Immature natural killer cell (primary cell): Measurements from ENCODE around the gene ITIH4. TPM values are rescaled to one million over a fixed set of nuclear protein-coding genes. Genes with fewer than 3 reads are reported as not detected.

Experiments used
- DNase-seq, 3 donors: peaks; one replicate each; pipeline ENCODE4 v3.0.0; 2022; ENCODE audit warnings: mixed read lengths in 1 of 3
- H3K27ac Mint-ChIP-seq, 6 donors: one replicate each; pipeline ENCODE4 v1.8.0; 2020; ENCODE audit warnings: mixed read lengths in 6 of 6, mild to moderate bottlenecking in 5 of 6, inconsistent platforms in 4 of 6, moderate library complexity in 3 of 6
- H3K27me3 Mint-ChIP-seq, 3 donors: one replicate each; pipeline ENCODE4 v1.8.0; 2020 to 2021; ENCODE audit warnings: low read depth in 3 of 3, mild to moderate bottlenecking in 3 of 3, mixed read lengths in 3 of 3, moderate library complexity in 3 of 3, inconsistent platforms in 1 of 3
- H3K36me3 Mint-ChIP-seq, 3 donors: one replicate each; pipeline ENCODE4 v1.8.0; 2020; ENCODE audit warnings: mixed read lengths in 3 of 3, inconsistent platforms in 2 of 3, mild to moderate bottlenecking in 2 of 3
- H3K4me1 Mint-ChIP-seq, 2 donors: one replicate each; pipeline ENCODE4 v1.8.0; 2020; ENCODE audit warnings: inconsistent platforms in 2 of 2, mild to moderate bottlenecking in 2 of 2, mixed read lengths in 2 of 2, moderate library complexity in 1 of 2
- H3K4me3 Mint-ChIP-seq, 5 donors: one replicate each; pipeline ENCODE4 v1.8.0; 2020; ENCODE audit warnings: mild to moderate bottlenecking in 5 of 5, mixed read lengths in 5 of 5, inconsistent platforms in 3 of 5, moderate library complexity in 3 of 5
- H3K9me3 Mint-ChIP-seq, 6 donors: one replicate each; pipeline ENCODE4 v1.8.0; 2020; ENCODE audit warnings: mild to moderate bottlenecking in 6 of 6, mixed read lengths in 6 of 6, inconsistent platforms in 4 of 6, moderate library complexity in 3 of 6
- polyA plus RNA-seq, 3 donors: library from polyadenylated mRNA; unstranded; fragments of 300-500 nt; fragmentation: Illumina TruSeq; gene quantifications; one replicate each; pipeline ENCODE4 v1.2.3, GENCODE V29; 2021

ITIH4 gene
- polyA plus RNA-seq, 3 donors from 2014 or later, result 0.71 TPM; not detected in 2

DNA sequence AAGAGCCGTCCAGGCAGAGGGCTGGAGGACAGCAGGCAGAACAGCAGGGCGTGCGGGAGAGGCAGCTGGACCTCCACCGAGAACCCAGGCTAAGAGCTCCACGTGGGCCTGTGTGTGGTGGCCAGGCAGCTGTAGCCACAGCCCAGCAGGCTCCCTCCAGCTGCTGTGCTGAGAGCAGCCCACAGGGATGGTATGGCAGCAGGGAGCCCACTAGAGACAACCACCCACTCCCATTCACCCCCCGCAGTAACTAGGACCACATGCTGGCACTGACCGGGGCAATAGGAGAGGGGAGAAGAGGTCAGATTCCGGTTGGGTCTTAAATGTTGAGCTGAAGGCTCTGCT is 29.9 kb upstream of the ITIH4 start:
- H3K27me3 Mint-ChIP-seq, result peaks cover 0 to 3% (median 0%) of the 10 kb centered on the region in 3 donors
- peak overlapping the region in 2 of 6 donors; percentile 32 to 71 for H3K27ac Mint-ChIP-seq
- peaks cover 12 to 19% (median 14%) of the 10 kb centered on the region in 3 donors for H3K36me3 Mint-ChIP-seq
- peaks cover 0 to 9% (median 3%) of the 10 kb centered on the region in 6 donors for H3K9me3 Mint-ChIP-seq
- no peak for DNase-seq
- H3K4me1 Mint-ChIP-seq, result peaks cover 3 to 11% of the 10 kb centered on the region in 2 donors
- no peak overlapping the region for H3K4me3 Mint-ChIP-seq

- peaks cover 0 to 3% (median 0%) of the 10 kb centered on the region in 3 donors for H3K27me3 Mint-ChIP-seq
- peaks cover 0 to 5% (median 1%) of the 10 kb centered on the region in 6 donors for H3K9me3 Mint-ChIP-seq
- peak overlapping the region in 2 of 6 donors; percentile 32 to 71 for H3K27ac Mint-ChIP-seq
- peaks cover 3 to 11% of the 10 kb centered on the region in 2 donors for H3K4me1 Mint-ChIP-seq
- no peak overlapping the region for H3K4me3 Mint-ChIP-seq
- H3K36me3 Mint-ChIP-seq, result peaks cover 10 to 16% (median 12%) of the 10 kb centered on the region in 3 donors
- no peak for DNase-seq
Observed at GRCh38 chr3:52859686-52860423, 29.4 kb upstream of the ITIH4 start.

DNA sequence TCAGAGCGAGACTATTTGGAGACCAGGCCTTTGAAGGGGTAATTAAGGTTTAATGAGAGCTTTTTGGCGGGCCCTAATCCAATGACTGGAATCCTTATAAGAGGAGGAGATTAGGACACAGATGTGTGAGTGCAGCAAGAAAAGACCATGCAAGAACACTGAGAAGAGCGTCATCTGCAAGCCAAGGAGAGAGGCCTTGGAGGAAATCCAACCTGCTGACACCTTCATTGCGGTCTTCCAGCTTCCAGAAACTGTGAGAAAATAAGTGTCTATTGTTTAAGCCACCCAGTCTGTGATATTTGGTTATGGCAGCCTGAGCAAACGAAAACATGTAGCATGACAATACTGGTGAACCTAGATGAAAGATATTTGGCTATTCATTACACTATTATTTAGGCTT is 27.4 kb upstream of the ITIH4 start:
- no peak for DNase-seq
- Mint-ChIP-seq H3K4me1 (peaks cover 1 to 5% of the 10 kb centered on the region in 2 donors), H3K9me3 (no peaks in the 10 kb centered on the region), H3K27me3 (peaks cover 0 to 3% (median 0%) of the 10 kb centered on the region in 3 donors), H3K27ac (no peak overlapping the region), H3K4me3 (no peak overlapping the region), H3K36me3 (peaks cover 6 to 8% (median 7%) of the 10 kb centered on the region in 3 donors)

- no peak overlapping the region for H3K27ac Mint-ChIP-seq
- peaks cover 3 to 8% (median 4%) of the 10 kb centered on the region in 3 donors for H3K36me3 Mint-ChIP-seq
- H3K9me3 Mint-ChIP-seq, result no peaks in the 10 kb centered on the region
- no peak for DNase-seq
- H3K4me3 Mint-ChIP-seq, result no peak overlapping the region
- peaks cover 0 to 3% (median 0%) of the 10 kb centered on the region in 3 donors for H3K27me3 Mint-ChIP-seq
- peaks cover 0 to 1% of the 10 kb centered on the region in 2 donors for H3K4me1 Mint-ChIP-seq
Observed at GRCh38 chr3:52857133-52857532, 26.7 kb upstream of the ITIH4 start.

DNA sequence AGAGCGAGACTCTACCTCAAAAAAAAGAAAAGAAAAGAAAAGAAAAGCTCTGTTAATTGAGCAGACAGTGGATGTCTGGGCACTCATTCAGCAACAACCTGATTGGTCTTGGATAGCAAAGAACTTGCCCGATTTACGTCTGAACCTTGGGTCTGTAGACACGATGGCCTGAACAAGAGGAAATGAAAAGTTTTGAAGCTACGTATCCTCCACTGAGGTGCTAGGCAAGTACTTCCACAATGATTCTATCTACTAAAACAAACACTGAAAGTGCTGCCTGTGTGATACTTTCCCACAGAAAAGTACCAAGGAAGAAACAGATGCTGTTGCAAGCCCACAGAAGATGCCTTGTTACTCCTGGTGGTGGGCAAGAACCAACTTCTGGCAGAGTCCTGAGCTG is 26.2 kb upstream of the ITIH4 start:
- DNase-seq, result no peak
- H3K4me1 Mint-ChIP-seq, result peaks cover 0 to 1% of the 10 kb centered on the region in 2 donors
- no peaks in the 10 kb centered on the region for H3K9me3 Mint-ChIP-seq
- peaks cover 0 to 3% (median 0%) of the 10 kb centered on the region in 3 donors for H3K27me3 Mint-ChIP-seq
- H3K4me3 Mint-ChIP-seq, result no peak overlapping the region
- H3K27ac Mint-ChIP-seq, result no peak overlapping the region
- peaks cover 3 to 11% (median 4%) of the 10 kb centered on the region in 3 donors for H3K36me3 Mint-ChIP-seq

- H3K36me3 Mint-ChIP-seq, result peaks cover 3 to 12% (median 6%) of the 10 kb centered on the region in 3 donors
- peaks cover 0 to 1% of the 10 kb centered on the region in 2 donors for H3K4me1 Mint-ChIP-seq
- no peak overlapping the region for H3K27ac Mint-ChIP-seq
- H3K27me3 Mint-ChIP-seq, result no peaks in the 10 kb centered on the region
- DNase-seq, result no peak
- no peak overlapping the region for H3K4me3 Mint-ChIP-seq
- H3K9me3 Mint-ChIP-seq, result no peaks in the 10 kb centered on the region
Observed at GRCh38 chr3:52854013-52854412, 23.5 kb upstream of the ITIH4 start.

DNA sequence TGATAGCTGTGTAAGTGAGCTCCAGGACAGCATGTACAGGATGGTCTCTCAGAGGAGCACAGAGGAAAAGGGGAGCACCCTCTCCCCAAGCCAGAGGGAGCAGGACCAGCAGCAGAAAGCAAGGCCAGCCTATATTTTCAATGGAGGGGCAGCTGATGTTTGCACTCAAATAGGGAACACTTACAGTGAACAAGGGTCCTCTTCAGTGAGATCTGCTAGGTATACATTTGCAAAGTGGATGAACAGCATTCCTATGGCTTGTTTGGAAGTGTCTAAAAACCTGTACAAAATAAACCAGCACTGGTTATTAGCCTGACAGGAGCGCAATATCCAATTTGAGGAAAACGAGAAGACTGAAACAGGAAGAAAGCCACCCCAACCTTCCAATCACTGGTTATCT is 21.9 kb upstream of the ITIH4 start:
- Mint-ChIP-seq H3K4me1 (no peaks in the 10 kb centered on the region), H3K4me3 (no peak overlapping the region), H3K27ac (no peak overlapping the region), H3K27me3 (no peaks in the 10 kb centered on the region), H3K36me3 (peaks cover 6 to 21% (median 7%) of the 10 kb centered on the region in 3 donors), H3K9me3 (no peaks in the 10 kb centered on the region)
- no peak for DNase-seq

GRCh38 chr3:52851348-52851747 is 20.9 kb upstream of the ITIH4 start:
- DNase-seq, result peak in 2 of 3 donors; percentile 21 to 28
- Mint-ChIP-seq H3K4me3 (no peak overlapping the region), H3K4me1 (no peaks in the 10 kb centered on the region), H3K27ac (no peak overlapping the region), H3K27me3 (no peaks in the 10 kb centered on the region), H3K9me3 (no peaks in the 10 kb centered on the region), H3K36me3 (peaks cover 6 to 25% (median 7%) of the 10 kb centered on the region in 3 donors)

- H3K4me1 Mint-ChIP-seq, result no peaks in the 10 kb centered on the region
- H3K9me3 Mint-ChIP-seq, result no peaks in the 10 kb centered on the region
- H3K4me3 Mint-ChIP-seq, result no peak overlapping the region
- H3K27me3 Mint-ChIP-seq, result no peaks in the 10 kb centered on the region
- H3K27ac Mint-ChIP-seq, result no peak overlapping the region
- DNase-seq, result no peak
- H3K36me3 Mint-ChIP-seq, result peaks cover 5 to 25% (median 7%) of the 10 kb centered on the region in 3 donors
Observed at GRCh38 chr3:52849656-52850055, 19.2 kb upstream of the ITIH4 start.

- peaks cover 0 to 2% of the 10 kb centered on the region in 2 donors for H3K4me1 Mint-ChIP-seq
- no peak overlapping the region for H3K4me3 Mint-ChIP-seq
- DNase-seq, result no peak
- H3K9me3 Mint-ChIP-seq, result no peaks in the 10 kb centered on the region
- peaks cover 7 to 33% (median 11%) of the 10 kb centered on the region in 3 donors for H3K36me3 Mint-ChIP-seq
- H3K27ac Mint-ChIP-seq, result no peak overlapping the region
- H3K27me3 Mint-ChIP-seq, result no peaks in the 10 kb centered on the region
Observed at GRCh38 chr3:52848617-52849016, 18.1 kb upstream of the ITIH4 start.

DNA sequence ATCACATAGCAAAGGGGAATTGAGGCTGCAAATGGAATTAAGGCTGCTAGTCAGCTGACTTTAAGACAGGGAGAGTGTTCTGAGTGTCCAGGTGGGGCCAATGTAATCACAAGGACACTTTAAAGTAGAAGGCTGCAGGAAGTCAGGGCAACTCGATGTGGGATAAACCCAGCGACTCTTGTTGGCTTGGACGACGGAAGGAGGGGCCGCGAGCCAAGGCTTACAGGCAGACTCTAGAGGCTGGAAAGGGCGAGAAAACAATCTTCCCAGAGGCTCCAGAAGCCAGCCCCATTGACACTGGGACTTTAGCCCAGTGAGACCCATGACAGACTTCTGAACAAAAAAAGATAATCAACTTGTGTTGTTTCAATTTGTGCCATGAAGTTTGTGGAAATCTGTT is 17.3 kb upstream of the ITIH4 start:
- H3K27me3 Mint-ChIP-seq, result no peaks in the 10 kb centered on the region
- peaks cover 7 to 30% (median 11%) of the 10 kb centered on the region in 3 donors for H3K36me3 Mint-ChIP-seq
- DNase-seq, result no peak
- H3K4me1 Mint-ChIP-seq, result peaks cover 0 to 2% of the 10 kb centered on the region in 2 donors
- H3K9me3 Mint-ChIP-seq, result no peaks in the 10 kb centered on the region
- peak overlapping the region in 1 of 6 donors; percentile 58 for H3K27ac Mint-ChIP-seq
- H3K4me3 Mint-ChIP-seq, result no peak overlapping the region

DNA sequence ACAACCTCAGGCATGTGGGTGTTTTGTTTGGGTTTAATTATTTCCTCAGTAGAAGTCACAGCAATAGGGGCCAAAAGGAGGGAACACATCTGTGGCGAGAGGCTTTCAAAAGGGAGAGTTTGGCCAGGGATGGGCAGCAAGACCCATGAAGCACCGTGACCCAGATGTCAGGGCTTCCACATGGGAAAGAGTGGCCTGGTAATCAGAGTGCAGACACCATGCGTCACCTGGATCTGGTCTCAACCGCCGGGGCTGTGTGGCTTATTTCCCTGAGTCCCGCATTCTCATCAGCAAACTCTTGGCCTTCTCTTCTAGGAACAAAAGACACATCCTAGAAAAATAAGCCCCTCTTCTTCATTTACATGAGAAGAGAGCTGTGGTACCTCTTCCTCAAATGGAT is 16.8 kb upstream of the ITIH4 start:
- DNase-seq, result no peak
- Mint-ChIP-seq H3K27ac (peak overlapping the region in 1 of 6 donors; percentile 58), H3K9me3 (no peaks in the 10 kb centered on the region), H3K27me3 (no peaks in the 10 kb centered on the region), H3K36me3 (peaks cover 7 to 34% (median 11%) of the 10 kb centered on the region in 3 donors), H3K4me1 (peaks cover under 1 to 2% of the 10 kb centered on the region in 2 donors), H3K4me3 (no peak overlapping the region)

DNA sequence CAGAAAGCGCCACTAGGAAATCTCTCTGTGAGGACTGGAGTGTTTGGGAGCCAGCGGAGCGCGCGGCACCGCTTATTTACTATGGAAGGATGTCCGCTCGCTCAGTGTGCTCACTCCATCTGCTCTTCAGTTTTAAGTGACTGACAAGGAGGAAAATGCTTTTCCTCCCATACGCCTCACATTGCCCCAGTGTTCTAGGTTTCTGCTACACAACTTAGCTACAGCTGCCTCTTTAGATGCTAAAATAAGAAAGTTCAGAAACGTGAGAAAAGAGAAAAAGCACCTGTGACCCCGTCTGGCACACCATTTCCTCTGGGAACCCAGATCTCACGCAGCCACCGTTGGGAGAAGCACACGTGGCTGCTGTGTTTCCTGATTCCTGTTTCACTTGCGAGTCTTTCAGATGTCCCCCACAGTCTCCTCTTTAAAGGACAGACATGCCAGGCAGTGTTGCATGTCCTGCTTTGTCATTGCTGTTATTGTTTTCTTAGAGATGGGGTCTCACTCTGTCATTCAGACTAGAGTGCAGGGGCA is 16.0 kb upstream of the ITIH4 start:
- Mint-ChIP-seq H3K27me3 (peaks cover 0 to 1% (median 0%) of the 10 kb centered on the region in 3 donors), H3K4me3 (no peak overlapping the region), H3K36me3 (peaks cover 12 to 35% (median 16%) of the 10 kb centered on the region in 3 donors), H3K27ac (no peak overlapping the region), H3K9me3 (no peaks in the 10 kb centered on the region), H3K4me1 (peaks cover 7 to 10% of the 10 kb centered on the region in 2 donors)
- no peak for DNase-seq

- Mint-ChIP-seq H3K4me1 (peaks cover 14 to 16% of the 10 kb centered on the region in 2 donors), H3K27ac (no peak overlapping the region)
Observed at GRCh38 chr3:52845691-52846431, 15.4 kb upstream of the ITIH4 start.

More at GRCh38 chr3:52845691-52846431, 15.4 kb upstream of the ITIH4 start:
- Mint-ChIP-seq H3K36me3 (peaks cover 12 to 39% (median 15%) of the 10 kb centered on the region in 3 donors), H3K27me3 (peaks cover 0 to 2% (median 0%) of the 10 kb centered on the region in 3 donors), H3K4me3 (no peak overlapping the region), H3K9me3 (no peaks in the 10 kb centered on the region)
- no peak for DNase-seq
